IMR-90 (cell line): ENCODE measurements around the gene HCFC1R1. TPM values are rescaled to one million over a fixed set of nuclear protein-coding genes. Genes with fewer than 3 reads are reported as not detected.

Experiments
- ATAC-seq: fragments of 200-7000 bp; cut with Tn5 transposase; 2 replicates; pipeline ENCODE4 v1.9.1; 2020; ENCODE audit warnings: low read depth, mild to moderate bottlenecking, moderate library complexity
- BruUV-seq: library from RNA; stranded (reverse); fragments of 400-500 nt; replicated peaks from 2 replicates; lab custom pipeline; 2021; lab: Mats Ljungman, UMichigan
- CTCF ChIA-PET: fragments of 300-600 bp; formaldehyde crosslinking; extraction: SDS; loops from one replicate; lab custom pipeline; 2021; ENCODE audit warnings: antibody characterized with exemption; lab: Yijun Ruan, JAX
- POLR2A ChIA-PET: fragments of 300-600 bp; sonication (Branson Sonifier 250); formaldehyde crosslinking; loops from one replicate; lab custom pipeline; 2022; ENCODE audit warnings: antibody characterized with exemption; ENCODE audit not compliant: unreplicated experiment; lab: Charles Lee
- DNase-seq: peaks from one replicate; pipeline ENCODE4 v3.0.0; 2013
- H2AFZ ChIP-seq: replicated peaks from 2 replicates; pipeline ENCODE3; 2013; ENCODE audit warnings: low read length, mild to moderate bottlenecking; ENCODE audit not compliant: poor library complexity
- H2AK5ac ChIP-seq: 2 replicates; pipeline ENCODE4 v1.6.1; 2013; ENCODE audit warnings: low read depth, low read length, inconsistent platforms
- H2AK9ac ChIP-seq: replicated peaks from 2 replicates; pipeline ENCODE3; 2013; ENCODE audit warnings: mild to moderate bottlenecking, low read depth, low read length, moderate library complexity; ENCODE audit not compliant: poor library complexity
- H2BK120ac ChIP-seq: 2 replicates; pipeline ENCODE4 v1.6.1; 2013; ENCODE audit warnings: low read depth, low read length, inconsistent platforms
- H2BK15ac ChIP-seq: 3 replicates; pipeline ENCODE4 v1.6.1; 2013; ENCODE audit warnings: low read depth, low read length, inconsistent platforms
- H2BK20ac ChIP-seq: 2 replicates; pipeline ENCODE4 v1.6.1; 2013; ENCODE audit warnings: low read depth, mild to moderate bottlenecking, inconsistent platforms, low read length, moderate library complexity
- H2BK5ac ChIP-seq: 2 replicates; pipeline ENCODE4 v1.6.1; 2013; ENCODE audit warnings: mild to moderate bottlenecking, low read depth, low read length, inconsistent platforms; ENCODE audit not compliant: poor library complexity, severe bottlenecking
- H3K14ac ChIP-seq: replicated peaks from 2 replicates; pipeline ENCODE4 v1.6.1; 2013; ENCODE audit warnings: low read depth, low read length, inconsistent platforms
- H3K18ac ChIP-seq: 2 replicates; pipeline ENCODE4 v1.6.1; 2013; ENCODE audit warnings: low read depth, low read length, control low read depth
- H3K23ac ChIP-seq: 2 replicates; pipeline ENCODE4 v1.6.1; 2013; ENCODE audit warnings: low read depth, low read length, inconsistent platforms
- H3K27ac ChIP-seq: 2 replicates; pipeline ENCODE4 v1.5.1; 2013; ENCODE audit warnings: mild to moderate bottlenecking, control low read depth, low read length; ENCODE audit not compliant: insufficient read depth
- H3K27me3 ChIP-seq: 2 replicates; pipeline ENCODE4 v1.6.1; 2013; ENCODE audit warnings: low read length; ENCODE audit not compliant: control insufficient read depth, insufficient read depth
- H3K36me3 ChIP-seq: 2 replicates; pipeline ENCODE4 v1.6.1; 2013; ENCODE audit warnings: low read length, mixed read lengths; ENCODE audit not compliant: control insufficient read depth, insufficient read depth
- H3K4ac ChIP-seq: 2 replicates; pipeline ENCODE4 v1.6.1; 2013; ENCODE audit warnings: low read depth, low read length, inconsistent platforms
- H3K4me1 ChIP-seq: 2 replicates; pipeline ENCODE4 v1.6.1; 2013; ENCODE audit warnings: low read length, mixed read lengths; ENCODE audit not compliant: control insufficient read depth, insufficient read depth
- H3K4me2 ChIP-seq: 2 replicates; pipeline ENCODE4 v1.6.1; 2013; ENCODE audit warnings: low read depth, mild to moderate bottlenecking, control low read depth, low read length, moderate library complexity
- H3K4me3 ChIP-seq: 2 replicates; pipeline ENCODE4 v1.5.1; 2013; ENCODE audit warnings: low read depth, mild to moderate bottlenecking, control low read depth, low read length, moderate library complexity; ENCODE audit not compliant: insufficient read depth
- H3K56ac ChIP-seq: 2 replicates; pipeline ENCODE4 v1.6.1; 2013; ENCODE audit warnings: low read length, inconsistent platforms; ENCODE audit not compliant: insufficient read depth; ENCODE audit errors: extremely low read depth
- H3K79me1 ChIP-seq, 2 experiments: 2 replicates each; pipeline ENCODE4 v1.6.1; 2013; ENCODE audit warnings: low read length in 2 of 2, inconsistent platforms in 1 of 2, low read depth in 1 of 2
- H3K9ac ChIP-seq: 2 replicates; pipeline ENCODE4 v1.6.1; 2013; ENCODE audit warnings: low read depth, low read length, control low read depth
- H3K9me1 ChIP-seq: 2 replicates; pipeline ENCODE4 v1.6.1; 2013; ENCODE audit warnings: low read length, inconsistent platforms; ENCODE audit not compliant: insufficient read depth
- H3K9me3 ChIP-seq: 2 replicates; pipeline ENCODE4 v1.6.1; 2013; ENCODE audit warnings: low read length; ENCODE audit not compliant: control insufficient read depth, insufficient read depth
- H4K20me1 ChIP-seq: 2 replicates; pipeline ENCODE4 v1.6.1; 2013; ENCODE audit warnings: low read length, inconsistent platforms; ENCODE audit not compliant: insufficient read depth
- H4K5ac ChIP-seq: 2 replicates; pipeline ENCODE4 v1.6.1; 2013; ENCODE audit warnings: mild to moderate bottlenecking, low read depth, low read length, control low read depth
- H4K8ac ChIP-seq, 2 experiments: 2 replicates each; pipeline ENCODE4 v1.6.1; 2013; ENCODE audit warnings: low read depth in 2 of 2, low read length in 2 of 2, control low read depth in 1 of 2, inconsistent platforms in 1 of 2
- H4K91ac ChIP-seq: 2 replicates; pipeline ENCODE4 v1.6.1; 2013; ENCODE audit warnings: low read depth, low read length, inconsistent platforms; ENCODE audit not compliant: insufficient read depth
- BHLHE40 ChIP-seq: fragments of 150-350 bp; IDR thresholded peaks from 2 replicates; pipeline ENCODE4 v1.6.1; 2016; ENCODE audit warnings: mild to moderate bottlenecking, low read depth, low read length
- CEBPB ChIP-seq: IDR thresholded peaks from 2 replicates; pipeline ENCODE4 v1.6.1; 2012; ENCODE audit warnings: low read depth, low read length, improper control_type of control experiment
- CHD1 ChIP-seq: IDR thresholded peaks from 2 replicates; pipeline ENCODE4 v1.6.1; 2012; ENCODE audit warnings: low read depth, low read length, improper control_type of control experiment
- CTCF ChIP-seq: conservative IDR thresholded peaks from 2 replicates; pipeline ENCODE4 v1.5.1; 2012; ENCODE audit warnings: mild to moderate bottlenecking, low read depth, low read length, improper control_type of control experiment
- ELK1 ChIP-seq: fragments of 150-350 bp; IDR thresholded peaks from 2 replicates; pipeline ENCODE4 v1.6.1; 2016; ENCODE audit warnings: low read depth, mild to moderate bottlenecking, low read length, moderate library complexity, borderline replicate concordance
- FOS ChIP-seq: fragments of 150-350 bp; IDR thresholded peaks from 2 replicates; pipeline ENCODE4 v1.6.1; 2016; ENCODE audit warnings: low read depth, low read length
- MAFK ChIP-seq: IDR thresholded peaks from 2 replicates; pipeline ENCODE4 v1.6.1; 2012; ENCODE audit warnings: low read depth, low read length, improper control_type of control experiment
- MAZ ChIP-seq: IDR thresholded peaks from 2 replicates; pipeline ENCODE4 v1.6.1; 2012; ENCODE audit warnings: low read depth, mild to moderate bottlenecking, low read length, improper control_type of control experiment, moderate library complexity, borderline replicate concordance
- MXI1 ChIP-seq: IDR thresholded peaks from 2 replicates; pipeline ENCODE4 v1.6.1; 2012; ENCODE audit warnings: low read depth, mild to moderate bottlenecking, low read length, moderate library complexity, borderline replicate concordance
- NFE2L2 ChIP-seq: fragments of 150-350 bp; IDR thresholded peaks from 2 replicates; pipeline ENCODE4 v1.6.1; 2016; ENCODE audit warnings: low read depth, mild to moderate bottlenecking, low read length
- POLR2A ChIP-seq: IDR thresholded peaks from 2 replicates; pipeline ENCODE4 v1.6.1; 2012; ENCODE audit warnings: mild to moderate bottlenecking, low read depth, low read length
- RAD21 ChIP-seq: IDR thresholded peaks from 2 replicates; pipeline ENCODE4 v1.6.1; 2012; ENCODE audit warnings: low read length, improper control_type of control experiment
- RCOR1 ChIP-seq: IDR thresholded peaks from 2 replicates; pipeline ENCODE4 v1.6.1; 2012; ENCODE audit warnings: mild to moderate bottlenecking, low read length, improper control_type of control experiment; ENCODE audit not compliant: insufficient replicate concordance
- RFX5 ChIP-seq: IDR thresholded peaks from 2 replicates; pipeline ENCODE4 v1.8.0; 2012; ENCODE audit warnings: low read depth, mild to moderate bottlenecking, low read length, moderate library complexity
- SMC3 ChIP-seq: fragments of 150-350 bp; IDR thresholded peaks from 2 replicates; pipeline ENCODE4 v1.6.1; 2016; ENCODE audit warnings: low read depth, mild to moderate bottlenecking, antibody characterized with exemption, low read length, moderate library complexity
- USF2 ChIP-seq: fragments of 150-350 bp; IDR thresholded peaks from 2 replicates; pipeline ENCODE4 v1.6.1; 2017; ENCODE audit warnings: mild to moderate bottlenecking, antibody characterized with exemption, low read length, low read depth
- WGBS, 2 experiments: methylation state at CpG; one replicate each; pipeline versions ENCODE4 v1.1.5 to v1.1.7; 2013; ENCODE audit warnings: missing lambda C conversion rate in 2 of 2; ENCODE audit not compliant: insufficient read length in 1 of 2; ENCODE audit errors: extremely low coverage in 2 of 2; 5-methylcytosine and 5-hydroxymethylcytosine counted together
- dilution Hi-C: fragments of 300-500 bp; cut with HindIII; formaldehyde crosslinking; loops from one replicate; pipeline ENCODE4 v1.14.3; 2018; ENCODE audit warnings: low sequenced_read_pairs; ENCODE audit not compliant: unreplicated experiment
- in situ Hi-C: fragments of 300-500 bp; cut with MboI; formaldehyde crosslinking; loops from 3 replicates; pipeline ENCODE4 v1.14.3; 2019; ENCODE audit warnings: low sequenced_read_pairs, inconsistent platforms, mixed read lengths
- intact Hi-C: fragments of 100-400 bp; cut with micrococcal nuclease; formaldehyde crosslinking; loops from 2 replicates; pipeline ENCODE4 v1.10.0; 2022
- polyA plus RNA-seq, 3 experiments: library from polyadenylated mRNA; depleted of rRNA; stranded (reverse); fragments of >200 nt; gene quantifications; 2 replicates each; pipeline ENCODE4 v1.2.3, GENCODE V29; 2012; ENCODE audit warnings: low replicate concordance in 1 of 3
- total RNA-seq: library from RNA; depleted of rRNA; stranded (reverse); fragments of >200 nt; gene quantifications from 2 replicates; pipeline ENCODE4 v1.2.3, GENCODE V29; 2012

HCFC1R1 gene
- total and polyA plus RNA-seq, 2 of the 4 experiments (the other 2 are of a cell fraction): 7.2 to 57.9 TPM

GRCh38 chr16:2973605-2974318, 50.0 kb downstream of the HCFC1R1 start:
- Histone ChIP-seq H2BK120ac (no peak overlapping the region), H2BK15ac (no peak overlapping the region), H3K36me3 (peaks cover 2% of the 10 kb centered on the region; the same call in 1 of the 2 replicates), H3K23ac (no peak overlapping the region), H3K79me1 (peaks cover 11 to 27% of the 10 kb centered on the region in 2 experiments), H3K4me1 (0 out of 2 replicates have a peak, but pooled peaks cover 2% of the 10 kb centered on the region), H2AFZ (no peak overlapping the region), H3K27me3 (no peaks in the 10 kb centered on the region), H3K14ac (no peak overlapping the region), H2AK5ac (no peak overlapping the region), H3K9ac (no peak overlapping the region), H3K9me1 (peaks cover 10% of the 10 kb centered on the region), H4K5ac (no peak overlapping the region), H3K4me3 (no peak overlapping the region), H2BK5ac (no peak overlapping the region), H4K8ac (no peak overlapping the region), H3K27ac (no peak overlapping the region), H3K18ac (no peak overlapping the region), H3K56ac (no peak overlapping the region), H2BK20ac (no peak overlapping the region), H3K4me2 (no peak overlapping the region), H4K91ac (no peak overlapping the region), H3K9me3 (no peaks in the 10 kb centered on the region), H2AK9ac (no peak overlapping the region), H4K20me1 (peaks cover 20% of the 10 kb centered on the region), H3K4ac (no peak overlapping the region)
- intact Hi-C loops (no loop called here), dilution Hi-C loops (no loop called here), in situ Hi-C loops (no loop called here)
- WGBS, 2 experiments: 80% methylated on average over 10 of the region's 17 CpGs; no CpG with 5 or more reads in 1 of the 2 experiments
- TF ChIP-seq CHD1 (no peak), FOS (no peak), CTCF (no peak), MAZ (no peak), MAFK (no peak), NFE2L2 (no peak), CEBPB (no peak), SMC3 (no peak), RFX5 (no peak), RAD21 (no peak), RCOR1 (no peak), ELK1 (no peak), BHLHE40 (no peak), USF2 (no peak), MXI1 (no peak), POLR2A (no peak)
- DNase-seq (no peak), ATAC-seq (no peak)
- no TSS peak for BruUV-seq
- ChIA-PET CTCF (no interaction called here), POLR2A (no interaction called here)
